ENCODE results near the gene PNMA6A. TPM values are rescaled to one million over a fixed set of nuclear protein-coding genes. Genes with fewer than 3 reads are reported as not detected.
"Not testable (repeated sequence)": the region's sequence is repeated elsewhere in the genome, so short reads cannot be mapped to it uniquely, and the experiment has no call there.

PNMA6A gene
- total and polyA plus RNA-seq, 2 donors = 0.71 to 1.5 TPM

- not testable (repeated sequence) for H3K27me3 ChIP-seq (ENCODE audit: control insufficient read depth in 2 of 2, insufficient read depth in 1 of 2, low read length in 1 of 2); H3K4me3 ChIP-seq (ENCODE audit: low read length in 2 of 2); H3K36me3 ChIP-seq (ENCODE audit: control insufficient read depth in 2 of 2, insufficient read depth in 2 of 2, low read length in 1 of 2); H3K27ac ChIP-seq (ENCODE audit: low read depth in 1 of 2, low read length in 1 of 2); DNase-seq (ENCODE audit: low read depth in 6 of 9, low spot score in 9 of 9); H3K9me3 ChIP-seq (ENCODE audit: control insufficient read depth in 2 of 2, insufficient read depth in 1 of 2, low read length in 1 of 2); H3K4me1 ChIP-seq (ENCODE audit: control insufficient read depth in 2 of 2, insufficient read depth in 2 of 2, low read length in 2 of 2)
- no CpG with 5 or more reads among the region's 2 CpGs for WGBS
These were observed 38.5 kb downstream of the PNMA6A start for GRCh38 chrX:153110735-153111134.

GRCh38 chrX:153113851-153114250, 41.6 kb downstream of the PNMA6A start:
- not testable (repeated sequence) for H3K4me1 ChIP-seq (ENCODE audit: control insufficient read depth in 2 of 2, insufficient read depth in 2 of 2, low read length in 2 of 2); H3K27me3 ChIP-seq (ENCODE audit: control insufficient read depth in 2 of 2, insufficient read depth in 1 of 2, low read length in 1 of 2); H3K36me3 ChIP-seq (ENCODE audit: control insufficient read depth in 2 of 2, insufficient read depth in 2 of 2, low read length in 1 of 2); H3K4me3 ChIP-seq (ENCODE audit: low read length in 2 of 2); H3K27ac ChIP-seq (ENCODE audit: low read depth in 1 of 2, low read length in 1 of 2); H3K9me3 ChIP-seq (ENCODE audit: control insufficient read depth in 2 of 2, insufficient read depth in 1 of 2, low read length in 1 of 2); DNase-seq (ENCODE audit: low read depth in 6 of 9, low spot score in 9 of 9)
- no CpG with 5 or more reads among the region's 9 CpGs for WGBS

GRCh38 chrX:153117754-153118153, 45.5 kb downstream of the PNMA6A start:
- not testable (repeated sequence) for H3K27me3 ChIP-seq (ENCODE audit: control insufficient read depth in 2 of 2, insufficient read depth in 1 of 2, low read length in 1 of 2); H3K9me3 ChIP-seq (ENCODE audit: control insufficient read depth in 2 of 2, insufficient read depth in 1 of 2, low read length in 1 of 2); H3K4me1 ChIP-seq (ENCODE audit: control insufficient read depth in 2 of 2, insufficient read depth in 2 of 2, low read length in 2 of 2); H3K27ac ChIP-seq (ENCODE audit: low read depth in 1 of 2, low read length in 1 of 2); H3K4me3 ChIP-seq (ENCODE audit: low read length in 2 of 2); DNase-seq (ENCODE audit: low read depth in 6 of 9, low spot score in 9 of 9); H3K36me3 ChIP-seq (ENCODE audit: control insufficient read depth in 2 of 2, insufficient read depth in 2 of 2, low read length in 1 of 2)
- no CpG with 5 or more reads among the region's 3 CpGs for WGBS

GRCh38 chrX:153120230-153120629, 48.0 kb downstream of the PNMA6A start:
- WGBS = no CpG with 5 or more reads among the region's 8 CpGs

DNA sequence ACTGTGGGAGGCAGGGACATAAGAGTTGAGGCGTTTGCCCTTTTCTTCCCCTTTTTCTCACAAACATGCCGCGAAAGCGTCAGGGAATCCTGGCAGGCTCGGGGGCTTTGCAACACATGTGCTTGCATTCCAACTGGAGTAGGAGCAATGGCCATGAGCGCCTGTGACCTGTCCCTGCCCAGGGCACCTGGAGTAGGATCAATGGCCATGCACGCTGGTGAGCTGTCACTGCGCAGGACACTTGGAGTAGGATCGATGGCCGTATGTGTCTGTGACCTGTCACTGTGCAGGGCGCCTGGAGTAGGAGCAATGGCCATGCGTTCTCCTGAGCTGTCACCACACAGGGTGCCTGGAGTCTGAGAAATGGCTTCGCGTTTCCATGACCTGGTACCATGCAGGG, 51.2 kb downstream of the PNMA6A start:
- H3K27me3 ChIP-seq (ENCODE audit: control insufficient read depth in 2 of 2, insufficient read depth in 1 of 2, low read length in 1 of 2); H3K4me3 ChIP-seq (ENCODE audit: low read length in 2 of 2); H3K27ac ChIP-seq (ENCODE audit: low read depth in 1 of 2, low read length in 1 of 2); H3K36me3 ChIP-seq (ENCODE audit: control insufficient read depth in 2 of 2, insufficient read depth in 2 of 2, low read length in 1 of 2); H3K9me3 ChIP-seq (ENCODE audit: control insufficient read depth in 2 of 2, insufficient read depth in 1 of 2, low read length in 1 of 2); DNase-seq (ENCODE audit: low read depth in 6 of 9, low spot score in 9 of 9); H3K4me1 ChIP-seq (ENCODE audit: control insufficient read depth in 2 of 2, insufficient read depth in 2 of 2, low read length in 2 of 2): not testable (repeated sequence)
- WGBS = no CpG with 5 or more reads among the region's 14 CpGs

More at GRCh38 chrX:153120230-153120629, 48.0 kb downstream of the PNMA6A start:
- H3K27me3 ChIP-seq (ENCODE audit: control insufficient read depth in 2 of 2, insufficient read depth in 1 of 2, low read length in 1 of 2); H3K4me3 ChIP-seq (ENCODE audit: low read length in 2 of 2); H3K9me3 ChIP-seq (ENCODE audit: control insufficient read depth in 2 of 2, insufficient read depth in 1 of 2, low read length in 1 of 2); H3K27ac ChIP-seq (ENCODE audit: low read depth in 1 of 2, low read length in 1 of 2); H3K4me1 ChIP-seq (ENCODE audit: control insufficient read depth in 2 of 2, insufficient read depth in 2 of 2, low read length in 2 of 2); H3K36me3 ChIP-seq (ENCODE audit: control insufficient read depth in 2 of 2, insufficient read depth in 2 of 2, low read length in 1 of 2); DNase-seq (ENCODE audit: low read depth in 6 of 9, low spot score in 9 of 9): not testable (repeated sequence)

Other genes with a start within 250 kb of the PNMA6A start
- 25.3 TPM for gene CETN2, start 241.7 kb upstream of the PNMA6A start, total RNA-seq
- gene CETN2, start 241.7 kb upstream of the PNMA6A start, polyA plus RNA-seq = 37.4 TPM
- 7.2 TPM for gene NSDHL, start 241.4 kb upstream of the PNMA6A start, total RNA-seq
- gene NSDHL, start 241.4 kb upstream of the PNMA6A start, polyA plus RNA-seq = 9.9 TPM
- 1.5 TPM for gene ZNF185, start 174.4 kb upstream of the PNMA6A start, total RNA-seq
- gene ZNF185, start 174.4 kb upstream of the PNMA6A start, polyA plus RNA-seq = 5.9 TPM
- gene PNMA5, start 78.3 kb upstream of the PNMA6A start, total RNA-seq = not detected
- 0.25 TPM for gene PNMA5, start 78.3 kb upstream of the PNMA6A start, polyA plus RNA-seq
- gene PNMA3, start 16.0 kb upstream of the PNMA6A start, total RNA-seq = 2.3 TPM
- 3.1 TPM for gene PNMA3, start 16.0 kb upstream of the PNMA6A start, polyA plus RNA-seq
- gene MAGEA1, start 106.8 kb downstream of the PNMA6A start, total RNA-seq = not detected
- not detected for gene MAGEA1, start 106.8 kb downstream of the PNMA6A start, polyA plus RNA-seq
- gene PNMA6F, start 249.3 kb downstream of the PNMA6A start, total RNA-seq = under 0.01 TPM
- 0.02 TPM for gene PNMA6F, start 249.3 kb downstream of the PNMA6A start, polyA plus RNA-seq

All from thymus (tissue), 11 donors.